ENCODE results near the gene CASP6.

The CASP6 gene

DNA sequence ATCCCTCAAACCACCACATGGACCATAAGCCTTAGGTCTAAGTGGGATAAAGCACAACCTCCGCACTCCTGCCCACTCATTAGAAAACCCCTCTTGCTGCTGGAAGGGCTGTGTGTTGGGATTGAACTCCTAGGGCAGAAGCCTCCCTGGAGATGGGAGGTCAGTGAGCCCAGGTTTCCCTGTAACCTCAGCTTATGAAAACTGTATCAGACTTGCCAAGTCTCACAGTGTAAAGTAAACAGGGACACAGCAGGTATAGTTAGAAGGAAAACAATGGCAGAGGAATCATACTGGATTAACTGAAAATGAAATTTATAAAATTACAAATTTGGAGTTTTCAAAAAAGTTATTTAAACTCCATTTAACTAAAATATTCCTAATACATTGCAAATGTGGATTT is 29.9 kb downstream of the CASP6 start:
- no peak overlapping the region for H3K4me3 ChIP-seq (ENCODE audit: control insufficient read depth, low read depth, low read length)
- TF ChIP-seq, protein P1, sequence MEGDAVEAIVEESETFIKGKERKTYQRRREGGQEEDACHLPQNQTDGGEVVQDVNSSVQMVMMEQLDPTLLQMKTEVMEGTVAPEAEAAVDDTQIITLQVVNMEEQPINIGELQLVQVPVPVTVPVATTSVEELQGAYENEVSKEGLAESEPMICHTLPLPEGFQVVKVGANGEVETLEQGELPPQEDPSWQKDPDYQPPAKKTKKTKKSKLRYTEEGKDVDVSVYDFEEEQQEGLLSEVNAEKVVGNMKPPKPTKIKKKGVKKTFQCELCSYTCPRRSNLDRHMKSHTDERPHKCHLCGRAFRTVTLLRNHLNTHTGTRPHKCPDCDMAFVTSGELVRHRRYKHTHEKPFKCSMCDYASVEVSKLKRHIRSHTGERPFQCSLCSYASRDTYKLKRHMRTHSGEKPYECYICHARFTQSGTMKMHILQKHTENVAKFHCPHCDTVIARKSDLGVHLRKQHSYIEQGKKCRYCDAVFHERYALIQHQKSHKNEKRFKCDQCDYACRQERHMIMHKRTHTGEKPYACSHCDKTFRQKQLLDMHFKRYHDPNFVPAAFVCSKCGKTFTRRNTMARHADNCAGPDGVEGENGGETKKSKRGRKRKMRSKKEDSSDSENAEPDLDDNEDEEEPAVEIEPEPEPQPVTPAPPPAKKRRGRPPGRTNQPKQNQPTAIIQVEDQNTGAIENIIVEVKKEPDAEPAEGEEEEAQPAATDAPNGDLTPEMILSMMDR (IDR thresholded peaks at IDR 0.05; ENCODE audit: control insufficient read depth, insufficient read depth, low read depth, low read length, missing control alignments): no peak
- DNase-seq (ENCODE audit: low read depth): no peak

DNA sequence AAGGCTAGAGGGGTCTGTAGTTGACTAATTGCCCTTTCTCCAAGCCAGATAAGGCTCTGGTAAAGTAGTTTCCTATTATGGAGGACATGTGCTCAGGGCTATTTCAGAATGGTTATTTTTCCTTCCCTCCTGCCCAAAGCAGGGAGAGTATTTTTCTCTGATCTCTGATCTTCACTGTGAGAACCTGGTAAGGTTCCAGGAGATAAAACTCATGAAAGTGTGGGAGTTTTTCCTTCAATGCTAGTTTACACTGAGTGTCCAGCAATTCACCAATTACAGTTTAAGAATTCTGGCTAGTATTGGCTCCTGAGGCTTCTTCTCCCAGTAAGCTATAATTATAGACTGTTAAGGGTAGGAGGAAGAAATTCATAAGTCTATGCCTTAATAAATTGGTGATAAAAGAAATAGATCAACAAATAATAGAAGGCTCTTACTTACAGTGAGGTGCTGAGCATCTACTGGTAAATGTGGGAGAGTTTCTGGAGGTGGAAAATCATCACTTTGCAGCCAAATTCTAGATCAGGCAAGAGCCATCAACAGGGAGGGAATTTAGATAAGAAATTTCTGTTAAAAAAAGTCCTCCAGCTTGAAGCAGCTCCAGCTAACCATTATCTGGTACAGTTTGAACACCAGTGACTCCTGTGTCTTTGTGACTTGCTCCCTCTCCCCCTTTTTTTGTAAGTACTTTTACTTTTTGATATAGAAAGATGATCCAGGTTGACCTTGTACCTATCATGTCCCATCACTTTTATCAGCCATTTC is 30.9 kb downstream of the CASP6 start:
- H3K4me3 ChIP-seq (ENCODE audit: control insufficient read depth, low read depth, low read length): no peak overlapping the region
- TF ChIP-seq, protein P1 (IDR thresholded peaks at IDR 0.05; ENCODE audit: control insufficient read depth, insufficient read depth, low read depth, low read length, missing control alignments): no peak
- no peak for DNase-seq (ENCODE audit: low read depth)

DNA sequence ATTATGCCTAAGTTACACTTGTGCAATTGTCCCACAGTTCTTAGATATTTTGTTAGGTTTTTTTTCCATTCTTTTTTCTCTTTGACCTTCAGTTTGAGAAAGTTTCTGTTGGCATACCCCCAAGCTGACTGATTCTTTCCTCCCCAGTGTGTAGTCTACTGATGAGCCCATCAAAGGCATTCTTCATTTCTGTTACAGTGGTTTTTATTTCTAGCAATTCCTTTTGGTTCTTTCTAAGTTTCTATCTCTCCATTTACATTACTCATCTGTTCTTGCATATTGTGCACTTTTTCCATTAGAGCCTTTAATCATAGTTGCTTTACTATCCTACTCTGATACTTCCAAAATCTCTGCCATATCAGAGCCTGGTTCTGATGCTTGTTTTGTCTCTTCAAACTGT is 31.9 kb downstream of the CASP6 start:
- no peak overlapping the region for H3K4me3 ChIP-seq (ENCODE audit: control insufficient read depth, low read depth, low read length)
- DNase-seq (ENCODE audit: low read depth): no peak
- TF ChIP-seq, protein P1 (IDR thresholded peaks at IDR 0.05; ENCODE audit: control insufficient read depth, insufficient read depth, low read depth, low read length, missing control alignments): no peak

DNA sequence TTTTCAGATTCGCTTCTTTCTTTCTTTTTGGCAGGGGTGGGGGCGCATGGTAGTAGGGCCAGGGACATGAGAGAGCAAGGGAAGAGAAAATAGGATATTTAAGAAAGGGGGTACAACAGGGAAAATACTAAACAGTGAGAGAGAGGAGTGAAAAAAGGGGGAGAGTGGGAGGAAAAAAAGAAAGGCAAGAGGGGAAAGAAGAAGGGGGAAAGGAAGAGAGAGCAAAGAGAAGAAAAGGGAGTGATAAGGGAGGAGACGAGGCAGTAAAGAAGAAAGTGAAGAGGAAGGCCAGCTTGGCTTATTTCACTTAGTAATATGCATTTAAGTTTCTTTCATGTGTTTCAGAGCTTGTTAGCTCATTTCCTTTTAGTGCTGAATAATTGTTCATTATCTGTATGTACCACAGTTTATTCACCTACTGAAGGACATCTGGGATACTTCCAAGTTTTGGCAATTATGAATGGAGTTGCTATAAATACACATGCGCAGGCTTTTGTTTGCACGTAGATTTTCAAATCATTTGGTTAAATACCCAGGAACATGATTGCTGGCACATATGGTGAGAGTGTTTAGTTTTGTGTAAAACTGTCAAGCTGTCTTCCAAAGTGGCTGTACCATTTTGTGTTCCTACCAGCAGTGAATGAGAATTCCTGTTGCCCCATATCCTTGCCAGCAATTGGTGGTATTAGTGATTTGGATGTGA is 37.3 kb downstream of the CASP6 start:
- TF ChIP-seq, protein P1 (IDR thresholded peaks at IDR 0.05; ENCODE audit: control insufficient read depth, insufficient read depth, low read depth, low read length, missing control alignments): no peak
- no peak for DNase-seq (ENCODE audit: low read depth)
- H3K4me3 ChIP-seq (ENCODE audit: control insufficient read depth, low read depth, low read length): no peak overlapping the region

DNA sequence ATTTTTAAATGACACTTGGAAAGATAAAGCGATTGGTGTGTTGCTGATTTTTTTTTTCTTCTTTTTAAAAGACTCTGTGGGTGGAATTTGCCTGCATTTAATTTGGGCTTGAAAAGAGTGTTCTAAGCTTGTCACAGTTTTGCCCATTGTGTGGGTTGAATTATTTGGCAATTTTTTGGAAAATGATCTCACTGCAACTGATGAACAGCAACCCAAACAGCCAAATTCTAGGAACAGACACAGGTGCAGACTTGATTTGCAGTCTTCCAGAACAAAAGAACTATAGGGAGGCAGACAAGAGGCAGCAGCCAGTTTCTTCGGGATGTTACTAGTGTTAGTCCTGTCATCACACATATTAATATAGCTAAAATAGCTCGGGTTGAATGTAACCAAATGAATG is 40.5 kb downstream of the CASP6 start:
- H3K4me3 ChIP-seq (ENCODE audit: control insufficient read depth, low read depth, low read length): no peak overlapping the region
- no peak for DNase-seq (ENCODE audit: low read depth)
- TF ChIP-seq, protein P1 (IDR thresholded peaks at IDR 0.05; ENCODE audit: control insufficient read depth, insufficient read depth, low read depth, low read length, missing control alignments): no peak

DNA sequence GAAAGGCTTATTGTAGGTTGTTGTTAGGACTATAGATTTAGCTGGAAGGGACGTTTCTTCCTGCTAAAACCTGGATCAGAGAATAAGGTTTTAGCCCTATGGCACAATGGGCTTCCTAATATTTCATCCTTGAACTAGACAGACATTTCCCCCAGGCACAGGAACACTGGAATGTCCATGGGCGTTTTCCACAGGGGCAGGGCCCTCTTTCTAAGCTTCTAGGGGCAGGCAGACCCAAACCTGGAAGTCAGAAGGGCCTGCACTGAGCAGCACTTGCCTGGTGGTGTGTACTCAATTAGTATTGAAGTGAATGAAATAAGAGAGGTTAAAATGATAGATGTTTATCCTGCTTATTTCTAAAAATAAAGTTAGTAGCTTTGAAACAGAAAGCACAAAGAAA is 41.1 kb downstream of the CASP6 start:
- no peak for DNase-seq (ENCODE audit: low read depth)
- TF ChIP-seq, protein P1 (IDR thresholded peaks at IDR 0.05; ENCODE audit: control insufficient read depth, insufficient read depth, low read depth, low read length, missing control alignments): no peak
- no peak overlapping the region for H3K4me3 ChIP-seq (ENCODE audit: control insufficient read depth, low read depth, low read length)
